Chondrocyte (in vitro differentiated cells): ENCODE results near the gene ITGA11. TPM values are rescaled to one million over a fixed set of nuclear protein-coding genes. Genes with fewer than 3 reads are reported as not detected.

Source experiments
- DNase-seq: peaks from one replicate; pipeline ENCODE4 v3.0.0; 2021; ENCODE audit warnings: mixed read lengths, low spot score
- H3K27ac Mint-ChIP-seq: one replicate; pipeline ENCODE4 v1.8.0; 2021; ENCODE audit warnings: mild to moderate bottlenecking, moderate library complexity, mixed read lengths; ENCODE audit not compliant: unreplicated experiment
- H3K27me3 Mint-ChIP-seq: 2 replicates; pipeline ENCODE4 v1.8.0; 2021; ENCODE audit warnings: low read depth, mixed read lengths
- H3K36me3 Mint-ChIP-seq: 2 replicates; pipeline ENCODE4 v1.8.0; 2021; ENCODE audit warnings: low read depth, mixed read lengths
- H3K4me1 Mint-ChIP-seq: 2 replicates; pipeline ENCODE4 v1.8.0; 2021; ENCODE audit warnings: low read depth, mild to moderate bottlenecking, mixed read lengths
- H3K4me3 Mint-ChIP-seq: one replicate; pipeline ENCODE4 v1.8.0; 2021; ENCODE audit warnings: mild to moderate bottlenecking, moderate library complexity, mixed read lengths; ENCODE audit not compliant: unreplicated experiment
- H3K9me3 Mint-ChIP-seq: 2 replicates; pipeline ENCODE4 v1.8.0; 2021; ENCODE audit warnings: low read depth, mixed read lengths
- total RNA-seq: library from RNA; stranded (reverse); gene quantifications from 3 replicates; pipeline ENCODE4 v1.2.1, GENCODE V29; 2021
- TF ChIP-seq, protein P1 (sequence below): fragments of 200-600 bp; sonication (generic); IDR thresholded peaks from 2 replicates; pipeline ENCODE4 v1.5.0; 2021; ENCODE audit warnings: antibody characterized with exemption, mild to moderate bottlenecking, moderate library complexity

Gene ITGA11
- total RNA-seq, 1 donor from 2014 or later = 1,092 TPM

DNA sequence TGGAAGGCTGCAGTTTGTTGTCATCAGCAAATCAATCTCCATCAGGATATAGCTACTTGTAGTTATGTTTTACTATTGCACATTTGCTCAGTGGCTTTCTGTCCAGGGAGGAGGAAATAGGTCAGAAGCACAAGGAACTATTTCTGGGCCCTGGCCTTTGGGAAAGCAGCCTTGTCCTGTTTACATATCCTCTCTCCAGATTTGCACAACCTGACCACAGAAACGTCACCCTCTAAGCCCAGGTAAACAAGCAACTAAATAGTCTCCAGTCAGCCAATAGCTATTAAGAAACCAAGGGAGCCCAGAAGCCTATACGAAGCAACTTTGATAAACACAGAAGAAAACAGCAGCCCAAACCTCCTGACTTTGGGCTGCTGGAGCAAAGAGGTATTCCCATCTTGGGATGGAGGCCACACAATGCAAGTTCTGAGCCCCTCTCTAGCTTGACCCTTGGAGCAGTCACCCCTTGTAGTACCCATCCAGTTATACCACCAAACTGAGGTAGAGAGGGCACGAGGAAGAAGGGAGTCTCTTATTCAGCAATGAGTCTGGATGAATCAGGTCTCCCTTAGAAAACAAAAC, 156.7 kb downstream of the ITGA11 start:
- peaks cover 61% of the 10 kb centered on the region for H3K4me1 Mint-ChIP-seq
- no peak overlapping the region for H3K4me3 Mint-ChIP-seq
- H3K36me3 Mint-ChIP-seq = peaks cover 3% of the 10 kb centered on the region
- DNase-seq = no peak
- H3K27ac Mint-ChIP-seq = no peak overlapping the region
- TF ChIP-seq, protein P1, sequence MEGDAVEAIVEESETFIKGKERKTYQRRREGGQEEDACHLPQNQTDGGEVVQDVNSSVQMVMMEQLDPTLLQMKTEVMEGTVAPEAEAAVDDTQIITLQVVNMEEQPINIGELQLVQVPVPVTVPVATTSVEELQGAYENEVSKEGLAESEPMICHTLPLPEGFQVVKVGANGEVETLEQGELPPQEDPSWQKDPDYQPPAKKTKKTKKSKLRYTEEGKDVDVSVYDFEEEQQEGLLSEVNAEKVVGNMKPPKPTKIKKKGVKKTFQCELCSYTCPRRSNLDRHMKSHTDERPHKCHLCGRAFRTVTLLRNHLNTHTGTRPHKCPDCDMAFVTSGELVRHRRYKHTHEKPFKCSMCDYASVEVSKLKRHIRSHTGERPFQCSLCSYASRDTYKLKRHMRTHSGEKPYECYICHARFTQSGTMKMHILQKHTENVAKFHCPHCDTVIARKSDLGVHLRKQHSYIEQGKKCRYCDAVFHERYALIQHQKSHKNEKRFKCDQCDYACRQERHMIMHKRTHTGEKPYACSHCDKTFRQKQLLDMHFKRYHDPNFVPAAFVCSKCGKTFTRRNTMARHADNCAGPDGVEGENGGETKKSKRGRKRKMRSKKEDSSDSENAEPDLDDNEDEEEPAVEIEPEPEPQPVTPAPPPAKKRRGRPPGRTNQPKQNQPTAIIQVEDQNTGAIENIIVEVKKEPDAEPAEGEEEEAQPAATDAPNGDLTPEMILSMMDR = no peak
- no peaks in the 10 kb centered on the region for H3K27me3 Mint-ChIP-seq
- no peaks in the 10 kb centered on the region for H3K9me3 Mint-ChIP-seq

- H3K4me3 Mint-ChIP-seq = no peak overlapping the region
- H3K4me1 Mint-ChIP-seq = peaks cover 53% of the 10 kb centered on the region
- H3K27ac Mint-ChIP-seq = no peak overlapping the region
- no peak for DNase-seq
- TF ChIP-seq, protein P1 = no peak
- H3K9me3 Mint-ChIP-seq = no peaks in the 10 kb centered on the region
- no peaks in the 10 kb centered on the region for H3K27me3 Mint-ChIP-seq
- H3K36me3 Mint-ChIP-seq = peaks cover 2% of the 10 kb centered on the region
These were observed 157.6 kb downstream of the ITGA11 start for GRCh38 chr15:68274201-68274848.

DNA sequence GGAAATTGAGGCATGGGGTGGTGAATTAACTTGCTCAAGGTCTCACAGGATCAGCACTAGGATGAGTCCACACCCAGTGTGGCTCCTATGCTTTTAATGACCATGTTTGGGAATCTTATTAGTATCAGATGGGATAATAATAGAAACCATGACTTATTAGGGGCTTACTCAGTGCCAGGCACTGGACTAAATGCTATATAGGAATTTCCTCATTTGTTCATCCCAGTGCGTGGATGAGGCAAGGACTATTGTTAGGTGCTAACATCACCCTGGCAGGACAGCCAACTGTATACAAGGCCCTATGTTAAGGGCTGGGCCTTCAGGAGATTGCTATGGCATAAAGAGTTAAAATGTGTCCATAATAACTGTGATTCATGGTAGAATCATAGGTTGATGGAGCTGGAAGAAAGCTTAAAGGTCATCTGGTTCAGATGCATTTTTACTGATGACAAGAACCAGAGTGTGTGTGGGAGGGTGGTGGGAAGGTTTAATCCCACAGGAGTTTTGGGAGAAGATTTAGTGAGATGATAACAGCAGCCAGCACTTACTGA, 159.2 kb downstream of the ITGA11 start:
- Mint-ChIP-seq H3K4me1 (peaks cover 58% of the 10 kb centered on the region), H3K4me3 (no peak overlapping the region), H3K27ac (peak overlapping the region; percentile 97), H3K36me3 (no peaks in the 10 kb centered on the region), H3K9me3 (no peaks in the 10 kb centered on the region), H3K27me3 (no peaks in the 10 kb centered on the region)
- TF ChIP-seq, protein P1 = no peak
- no peak for DNase-seq

DNA sequence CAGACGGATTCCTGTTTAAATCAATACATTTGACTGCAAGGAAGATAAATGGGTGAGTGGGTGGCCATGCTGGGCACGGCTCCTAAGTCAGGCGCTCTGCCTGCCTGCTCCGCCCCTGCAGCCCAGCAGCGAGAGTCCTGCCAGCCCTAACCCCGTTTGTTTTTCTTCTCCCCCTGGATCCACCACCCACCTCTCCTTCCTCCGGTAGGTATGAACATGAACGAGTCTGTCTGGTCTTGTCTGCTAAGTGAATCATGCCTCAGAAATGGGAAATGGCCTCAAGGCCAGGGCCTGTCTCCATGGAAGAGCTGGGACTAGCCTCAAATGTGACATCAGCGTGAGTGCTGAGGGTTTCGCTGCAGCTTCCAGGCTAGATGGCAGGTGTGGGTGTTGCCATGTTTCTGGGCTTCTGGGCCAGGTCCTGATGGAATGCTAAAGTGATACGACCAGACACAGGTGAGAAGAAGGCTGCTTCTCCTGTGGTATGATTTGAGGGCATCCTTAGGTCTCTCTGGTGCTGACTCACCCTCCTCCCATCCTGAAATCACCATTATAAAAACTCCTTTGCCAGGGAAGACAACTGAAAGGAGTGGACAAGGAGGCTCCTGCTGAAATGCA, 160.0 kb downstream of the ITGA11 start:
- H3K4me3 Mint-ChIP-seq = peak overlapping the region; percentile 44
- TF ChIP-seq, protein P1 = no peak

DNA sequence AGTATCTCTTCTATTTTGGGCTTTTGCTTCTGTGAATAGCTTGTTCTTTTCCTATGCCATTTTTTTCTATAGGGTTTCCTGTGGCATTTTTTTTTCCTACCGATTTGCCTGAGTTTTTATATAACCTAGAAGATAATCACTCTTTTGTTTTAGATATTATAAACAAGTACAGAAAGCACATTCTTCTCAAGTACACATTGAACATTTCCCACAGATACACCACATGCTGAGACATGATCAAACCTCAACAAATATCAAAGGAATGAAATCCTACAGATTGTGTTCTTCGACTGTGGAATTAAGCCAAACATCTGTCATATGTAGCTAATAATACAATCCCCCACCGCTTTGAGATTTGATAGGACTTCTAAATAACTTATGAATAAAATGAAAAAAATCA, 163.6 kb downstream of the ITGA11 start:
- H3K4me3 Mint-ChIP-seq = no peak overlapping the region
- no peaks in the 10 kb centered on the region for H3K36me3 Mint-ChIP-seq
- TF ChIP-seq, protein P1 = no peak
- H3K27ac Mint-ChIP-seq = peak overlapping the region; percentile 53
- peaks cover 2% of the 10 kb centered on the region for H3K27me3 Mint-ChIP-seq
- peaks cover 37% of the 10 kb centered on the region for H3K4me1 Mint-ChIP-seq
- no peaks in the 10 kb centered on the region for H3K9me3 Mint-ChIP-seq
- DNase-seq = no peak

More for the DNA sequence above, 160.0 kb downstream of the ITGA11 start:
- Mint-ChIP-seq H3K4me1 (peaks cover 55% of the 10 kb centered on the region), H3K27me3 (no peaks in the 10 kb centered on the region), H3K9me3 (no peaks in the 10 kb centered on the region), H3K36me3 (no peaks in the 10 kb centered on the region), H3K27ac (peak overlapping the region; percentile 97)
- no peak for DNase-seq
